Peyer's patch (tissue), 4 donors: ENCODE measurements around the gene TECTA. TPM values are rescaled to one million over a fixed set of nuclear protein-coding genes. Genes with fewer than 3 reads are reported as not detected.

Experiments
- DNase-seq, 3 donors: peaks; one replicate each; pipeline ENCODE4 v3.0.0-alpha.2; 2017 to 2019
- H3K27ac ChIP-seq, 4 donors: fragments of 200-600 bp; sonication (generic); one replicate each; pipeline ENCODE4 v1.5.1; 2016 to 2019
- H3K27me3 ChIP-seq, 2 donors: fragments of 200-600 bp; sonication (generic); one replicate each; pipeline ENCODE4 v1.5.1; 2019
- H3K36me3 ChIP-seq, 3 donors: fragments of 200-600 bp; sonication (generic); one replicate each; pipeline ENCODE4 v1.5.1; 2016 to 2019
- H3K4me1 ChIP-seq, 4 donors: fragments of 200-600 bp; sonication (generic); one replicate each; pipeline ENCODE4 v1.5.1; 2016 to 2019
- H3K4me3 ChIP-seq, 4 donors: fragments of 200-600 bp; sonication (generic); 1 replicate in 3 of 4; 2 replicates in 1 of 4; pipeline ENCODE4 v1.5.1; 2016 to 2019; ENCODE audit warnings: mild to moderate bottlenecking in 1 of 4
- H3K9me3 ChIP-seq, 4 donors: fragments of 200-600 bp; sonication (generic); one replicate each; pipeline ENCODE4 v1.5.1; 2016 to 2019; ENCODE audit warnings: mild to moderate bottlenecking in 1 of 4
- CTCF ChIP-seq, 6 experiments: fragments of 450-650 bp in 4 of 6; fragments of 200-600 bp in 2 of 6; sonication (generic) in 1 of 6; IDR thresholded peaks; one replicate each; pipeline ENCODE4 v1.5.1; 2017 to 2019; ENCODE audit warnings: antibody characterized with exemption in 6 of 6, mild to moderate bottlenecking in 3 of 6, moderate library complexity in 1 of 6
- POLR2A ChIP-seq, 2 donors: fragments of 450-650 bp; IDR thresholded peaks; one replicate each; pipeline ENCODE4 v1.5.1; 2017; ENCODE audit warnings: antibody characterized with exemption in 2 of 2, mild to moderate bottlenecking in 2 of 2, moderate library complexity in 2 of 2
- total RNA-seq, 4 donors: library from RNA; depleted of rRNA; stranded (reverse); fragments of >200 nt; gene quantifications; one replicate each; pipeline ENCODE4 v1.1.0, GENCODE V29; 2016

Gene TECTA
- total RNA-seq, 4 donors from 2014 or later: 0.19 to 6.6 (median 0.67) TPM; not detected in 1

- TF ChIP-seq CTCF (IDR thresholded peaks at IDR 0.05) (no peak), POLR2A (IDR thresholded peaks at IDR 0.05) (no peak)
- no peak for DNase-seq
- H3K27ac ChIP-seq: no peak overlapping the region
These were observed 105.8 kb downstream of the TECTA start for GRCh38 chr11:121206810-121207209.

GRCh38 chr11:121207485-121208115 is 106.6 kb downstream of the TECTA start:
- Histone ChIP-seq H3K36me3 (no peaks in the 10 kb centered on the region), H3K4me1 (no peaks in the 10 kb centered on the region), H3K9me3 (no peaks in the 10 kb centered on the region), H3K4me3 (no peak overlapping the region), H3K27ac (no peak overlapping the region), H3K27me3 (no peaks in the 10 kb centered on the region)
- no peak for DNase-seq
- TF ChIP-seq CTCF (IDR thresholded peaks at IDR 0.05) (no peak), POLR2A (IDR thresholded peaks at IDR 0.05) (no peak)

More at GRCh38 chr11:121206810-121207209, 105.8 kb downstream of the TECTA start:
- no peaks in the 10 kb centered on the region for H3K36me3 ChIP-seq
- no peaks in the 10 kb centered on the region for H3K27me3 ChIP-seq
- no peak overlapping the region for H3K4me3 ChIP-seq
- H3K4me1 ChIP-seq: no peaks in the 10 kb centered on the region
- H3K9me3 ChIP-seq: no peaks in the 10 kb centered on the region

- TF ChIP-seq CTCF (IDR thresholded peaks at IDR 0.05) (no peak), POLR2A (IDR thresholded peaks at IDR 0.05) (no peak)
- Histone ChIP-seq H3K27me3 (no peaks in the 10 kb centered on the region), H3K4me1 (no peaks in the 10 kb centered on the region), H3K4me3 (no peak overlapping the region), H3K9me3 (no peaks in the 10 kb centered on the region), H3K36me3 (no peaks in the 10 kb centered on the region), H3K27ac (no peak overlapping the region)
- no peak for DNase-seq
These were observed 109.5 kb downstream of the TECTA start for GRCh38 chr11:121210445-121211080.

GRCh38 chr11:121211626-121212025 is 110.6 kb downstream of the TECTA start:
- TF ChIP-seq CTCF (IDR thresholded peaks at IDR 0.05) (no peak), POLR2A (IDR thresholded peaks at IDR 0.05) (no peak)
- H3K27ac ChIP-seq: no peak overlapping the region
- H3K4me1 ChIP-seq: no peaks in the 10 kb centered on the region
- DNase-seq: no peak
- H3K27me3 ChIP-seq: no peaks in the 10 kb centered on the region
- H3K9me3 ChIP-seq: no peaks in the 10 kb centered on the region
- H3K36me3 ChIP-seq: no peaks in the 10 kb centered on the region
- no peak overlapping the region for H3K4me3 ChIP-seq

GRCh38 chr11:121212536-121213361 is 111.7 kb downstream of the TECTA start:
- TF ChIP-seq CTCF (IDR thresholded peaks at IDR 0.05): no peak
- Histone ChIP-seq H3K9me3 (no peaks in the 10 kb centered on the region), H3K27me3 (no peaks in the 10 kb centered on the region), H3K4me3 (no peak overlapping the region), H3K4me1 (no peaks in the 10 kb centered on the region), H3K36me3 (no peaks in the 10 kb centered on the region), H3K27ac (no peak overlapping the region)
- DNase-seq: no peak
